Mesothelial cell of epicardium (in vitro differentiated cells): ENCODE data around the gene SNCAIP. TPM values are rescaled to one million over a fixed set of nuclear protein-coding genes. Genes with fewer than 3 reads are reported as not detected.
A peak's percentile ranks its signal among the peaks of the same experiment; 100 is the strongest.

Source experiments
- DNase-seq, 2 experiments: peaks; one replicate each; pipeline ENCODE4 v3.0.0; 2021; ENCODE audit warnings: low spot score in 2 of 2; ENCODE audit not compliant: unreplicated experiment in 2 of 2
- H3K27ac Mint-ChIP-seq: 2 replicates; pipeline ENCODE4 v1.8.0; 2021; ENCODE audit warnings: mixed read lengths
- H3K27me3 Mint-ChIP-seq: 2 replicates; pipeline ENCODE4 v1.8.0; 2021; ENCODE audit warnings: low read depth, mixed read lengths
- H3K36me3 Mint-ChIP-seq: 2 replicates; pipeline ENCODE4 v1.8.0; 2021; ENCODE audit warnings: mixed read lengths
- H3K4me1 Mint-ChIP-seq: 2 replicates; pipeline ENCODE4 v1.8.0; 2021; ENCODE audit warnings: mixed read lengths
- H3K4me3 Mint-ChIP-seq: 2 replicates; pipeline ENCODE4 v1.8.0; 2021; ENCODE audit warnings: mild to moderate bottlenecking, moderate library complexity, mixed read lengths
- H3K9me3 Mint-ChIP-seq: 2 replicates; pipeline ENCODE4 v1.8.0; 2021; ENCODE audit warnings: mixed read lengths
- CTCF ChIP-seq: fragments of 200-600 bp; sonication (generic); IDR thresholded peaks from one replicate; pipeline ENCODE4 v1.5.0; 2021; ENCODE audit warnings: antibody characterized with exemption; ENCODE audit not compliant: unreplicated experiment
- total RNA-seq: library from RNA; stranded (reverse); gene quantifications from 3 replicates; pipeline ENCODE4 v1.2.1, GENCODE V29; 2021

Gene SNCAIP
- total RNA-seq, 1 donor from 2014 or later, result 102 TPM

GRCh38 chr5:122394284-122394930 is 82.4 kb downstream of the SNCAIP start:
- peak overlapping the region; percentile 69 for H3K27ac Mint-ChIP-seq
- no peaks in the 10 kb centered on the region for H3K9me3 Mint-ChIP-seq
- no peaks in the 10 kb centered on the region for H3K27me3 Mint-ChIP-seq
- H3K4me3 Mint-ChIP-seq, result no peak overlapping the region
- no peak for DNase-seq
- H3K36me3 Mint-ChIP-seq, result peaks cover 15% of the 10 kb centered on the region
- no peak for TF ChIP-seq CTCF
- H3K4me1 Mint-ChIP-seq, result peaks cover 71% of the 10 kb centered on the region

- H3K9me3 Mint-ChIP-seq, result no peaks in the 10 kb centered on the region
- H3K36me3 Mint-ChIP-seq, result peaks cover 24% of the 10 kb centered on the region
- H3K4me3 Mint-ChIP-seq, result no peak overlapping the region
- peak overlapping the region; percentile 13 for H3K27ac Mint-ChIP-seq
- no peaks in the 10 kb centered on the region for H3K27me3 Mint-ChIP-seq
- TF ChIP-seq CTCF, result no peak
- H3K4me1 Mint-ChIP-seq, result peaks cover 59% of the 10 kb centered on the region
- no peak for DNase-seq
Observed at GRCh38 chr5:122398016-122398415, 86.0 kb downstream of the SNCAIP start.

GRCh38 chr5:122400341-122400740 is 88.3 kb downstream of the SNCAIP start:
- no peak overlapping the region for H3K4me3 Mint-ChIP-seq
- no peak for TF ChIP-seq CTCF
- H3K27ac Mint-ChIP-seq, result no peak overlapping the region
- H3K36me3 Mint-ChIP-seq, result peaks cover 18% of the 10 kb centered on the region
- H3K9me3 Mint-ChIP-seq, result no peaks in the 10 kb centered on the region
- no peaks in the 10 kb centered on the region for H3K27me3 Mint-ChIP-seq
- no peak for DNase-seq
- peaks cover 60% of the 10 kb centered on the region for H3K4me1 Mint-ChIP-seq

- no peaks in the 10 kb centered on the region for H3K27me3 Mint-ChIP-seq
- DNase-seq, result no peak
- no peak for TF ChIP-seq CTCF
- H3K27ac Mint-ChIP-seq, result no peak overlapping the region
- no peaks in the 10 kb centered on the region for H3K9me3 Mint-ChIP-seq
- peaks cover 21% of the 10 kb centered on the region for H3K36me3 Mint-ChIP-seq
- peaks cover 59% of the 10 kb centered on the region for H3K4me1 Mint-ChIP-seq
- H3K4me3 Mint-ChIP-seq, result no peak overlapping the region
Observed at GRCh38 chr5:122400938-122401337, 88.9 kb downstream of the SNCAIP start.

GRCh38 chr5:122401976-122402725 is 90.1 kb downstream of the SNCAIP start:
- Mint-ChIP-seq H3K4me1 (peaks cover 60% of the 10 kb centered on the region), H3K36me3 (peaks cover 28% of the 10 kb centered on the region), H3K27me3 (no peaks in the 10 kb centered on the region), H3K27ac (peak overlapping the region; percentile 41), H3K9me3 (no peaks in the 10 kb centered on the region), H3K4me3 (no peak overlapping the region)
- no peak for DNase-seq
- TF ChIP-seq CTCF, result no peak
